K562 (cell line): ENCODE measurements around the gene ZNF837. TPM values are rescaled to one million over a fixed set of nuclear protein-coding genes. Genes with fewer than 3 reads are reported as not detected.

Experiments
- ATAC-seq: fragments of 200-7000 bp; cut with Tn5 transposase; 3 replicates; pipeline ENCODE4 v1.9.1; 2020; ENCODE audit warnings: moderate library complexity
- BruUV-seq: library from RNA; stranded (reverse); fragments of 400-500 nt; replicated peaks from 2 replicates; lab custom pipeline; 2021; lab: Mats Ljungman, UMichigan
- CTCF ChIA-PET: fragments of 300-600 bp; formaldehyde crosslinking; extraction: SDS; loops from one replicate; lab custom pipeline; 2021; ENCODE audit warnings: low intra/inter-chr PET ratio; lab: Yijun Ruan, JAX
- POLR2A ChIA-PET: fragments of 300-600, 350-650 bp; sonication (Branson Sonifier 250); formaldehyde crosslinking; extraction: SDS; loops from one replicate; lab custom pipeline; 2021; ENCODE audit warnings: antibody characterized with exemption, inconsistent platforms; lab: Yijun Ruan, JAX
- DNase-seq, 4 experiments: peaks; one replicate each; pipeline versions ENCODE4 v3.0.0 to v3.0.0-alpha.2; 2011 to 2018; ENCODE audit warnings: low spot score in 3 of 4, mixed read lengths in 3 of 4; ENCODE audit errors: extremely low read depth in 1 of 4
- FAIRE-seq: peaks from 2 replicates; lab custom pipeline; 2011; peaks lifted over from hg19 to GRCh38; lab: Jason Lieb, UNC
- H2AFZ ChIP-seq: 2 replicates; pipeline ENCODE4 v1.6.0; 2011; ENCODE audit warnings: low read depth, low read length, control low read depth, inconsistent platforms
- H3K27ac ChIP-seq: fragments of 200-600 bp; 3 replicates; pipeline ENCODE4 v1.8.0; 2011; ENCODE audit warnings: low read depth, mild to moderate bottlenecking, control low read depth, inconsistent platforms, low read length, moderate library complexity, mixed read lengths; ENCODE audit errors: extremely low read depth
- H3K27me3 ChIP-seq, 2 experiments: fragments of 300-600 bp in 1 of 2; 2 replicates in 1 of 2; 3 replicates in 1 of 2; pipeline versions ENCODE4 v1.6.0 to v1.8.0; 2011; ENCODE audit warnings: inconsistent platforms in 2 of 2, low read length in 2 of 2, mild to moderate bottlenecking in 1 of 2, mixed read lengths in 1 of 2, moderate library complexity in 1 of 2; ENCODE audit not compliant: control insufficient read depth in 2 of 2, insufficient read depth in 2 of 2
- H3K36me3 ChIP-seq: fragments of 300-600 bp; 3 replicates; pipeline ENCODE4 v1.8.0; 2011; ENCODE audit warnings: mild to moderate bottlenecking, low read length, inconsistent platforms; ENCODE audit not compliant: control insufficient read depth, insufficient read depth
- H3K4me1 ChIP-seq, 2 experiments: fragments of 200-600 bp in 1 of 2; replicated peaks in 1 of 2; 2 replicates in 1 of 2; 3 replicates in 1 of 2; pipeline versions ENCODE4 v1.5.1 to v1.8.0; 2011; ENCODE audit warnings: inconsistent platforms in 2 of 2, low read length in 2 of 2, mild to moderate bottlenecking in 1 of 2, mixed read lengths in 1 of 2, moderate library complexity in 1 of 2; ENCODE audit not compliant: control insufficient read depth in 2 of 2, insufficient read depth in 2 of 2
- H3K4me2 ChIP-seq: 2 replicates; pipeline ENCODE4 v1.6.1; 2011; ENCODE audit warnings: low read length, control low read depth, inconsistent platforms, mixed read lengths; ENCODE audit not compliant: insufficient read depth
- H3K4me3 ChIP-seq: fragments of 200-600 bp; sonication (generic), shearing (Covaris generic); 2 replicates; pipeline ENCODE4 v1.5.1; 2016; ENCODE audit warnings: control low read depth, inconsistent platforms
- H3K79me2 ChIP-seq: fragments of 200-600 bp; 3 replicates; pipeline ENCODE4 v1.8.0; 2011; ENCODE audit warnings: low read length, inconsistent platforms; ENCODE audit not compliant: control insufficient read depth, insufficient read depth
- H3K9ac ChIP-seq, 2 experiments: 2 replicates each; pipeline versions ENCODE4 v1.6.0 to v1.6.1; 2011; ENCODE audit warnings: low read depth in 2 of 2, low read length in 2 of 2, control low read depth in 1 of 2, inconsistent platforms in 1 of 2, mild to moderate bottlenecking in 1 of 2, mixed read lengths in 1 of 2; ENCODE audit not compliant: insufficient read depth in 1 of 2
- H3K9me1 ChIP-seq: one replicate; pipeline ENCODE4 v1.6.0; 2011; ENCODE audit warnings: inconsistent platforms, mild to moderate bottlenecking, low read length, moderate library complexity; ENCODE audit not compliant: control insufficient read depth, insufficient read depth
- H3K9me3 ChIP-seq: replicated peaks from 2 replicates; pipeline ENCODE4 v1.5.1; 2011; ENCODE audit warnings: low read depth, low read length, inconsistent platforms; ENCODE audit not compliant: control insufficient read depth, insufficient read depth
- H4K20me1 ChIP-seq: replicated peaks from 2 replicates; pipeline ENCODE4 v1.6.1; 2011; ENCODE audit warnings: low read length, inconsistent platforms, mixed read lengths; ENCODE audit not compliant: control insufficient read depth, insufficient read depth
- ATF1 ChIP-seq, 2 experiments: fragments of 450-650 bp in 1 of 2; IDR thresholded peaks; 2 replicates each; pipeline ENCODE4 v1.6.1; 2016; ENCODE audit warnings: missing compliant biosample characterization in 1 of 2, missing genetic modification characterization in 1 of 2
- BACH1 ChIP-seq: fragments of 200-800 bp; sonication (Bioruptor generic); IDR thresholded peaks from 2 replicates; pipeline ENCODE4 v1.6.1; 2016; ENCODE audit warnings: missing genetic modification characterization, missing compliant biosample characterization
- GTF2A2 ChIP-seq: IDR thresholded peaks from 2 replicates; pipeline ENCODE4 v1.6.1; 2016; ENCODE audit warnings: mild to moderate bottlenecking, missing genetic modification characterization, missing compliant biosample characterization
- HLTF ChIP-seq: fragments of 450-650 bp; IDR thresholded peaks from 2 replicates; pipeline ENCODE4 v1.6.1; 2016
- KAT8 ChIP-seq: fragments of 450-650 bp; IDR thresholded peaks from 2 replicates; pipeline ENCODE4 v1.6.1; 2016; ENCODE audit warnings: low read depth, mild to moderate bottlenecking
- MAFF ChIP-seq: IDR thresholded peaks from 2 replicates; pipeline ENCODE4 v1.6.1; 2012; ENCODE audit warnings: low read length, improper control_type of control experiment
- NR2C2 ChIP-seq, 2 experiments: fragments of 200-800 bp in 1 of 2; sonication (Bioruptor generic) in 1 of 2; sonication (generic) in 1 of 2; formaldehyde crosslinking in 1 of 2; IDR thresholded peaks; 2 replicates each; pipeline versions ENCODE4 v1.6.1 to v1.8.0; 2016 to 2022; ENCODE audit warnings: mild to moderate bottlenecking in 1 of 2, missing compliant biosample characterization in 1 of 2, missing genetic modification characterization in 1 of 2, missing genetic modification reagents in 1 of 2
- PTBP1 ChIP-seq: fragments of 200-400 bp; formaldehyde crosslinking; IDR thresholded peaks from 2 replicates; pipeline ENCODE4 v1.6.1; 2017; ENCODE audit warnings: low read depth, low read length
- SAP30 ChIP-seq: fragments of 200-600 bp; sonication (generic); IDR thresholded peaks from 2 replicates; pipeline ENCODE4 v1.6.1; 2012; ENCODE audit warnings: borderline replicate concordance, low read depth, mild to moderate bottlenecking, moderate library complexity, low read length, control low read depth, inconsistent platforms; ENCODE audit not compliant: insufficient read depth, poor library complexity, severe bottlenecking
- ZNF57 ChIP-seq: fragments of 450-650 bp; formaldehyde crosslinking; IDR thresholded peaks from 2 replicates; pipeline ENCODE4 v1.4.0; 2020; ENCODE audit warnings: mild to moderate bottlenecking, moderate library complexity
- WGBS: fragments of 100-300 bp; shearing (Covaris generic); methylation state at CpG from one replicate; pipeline ENCODE4 v1.1.6; 2016; ENCODE audit warnings: low coverage, mixed read lengths; ENCODE audit not compliant: insufficient coverage; ENCODE audit errors: missing lambda C conversion rate; 5-methylcytosine and 5-hydroxymethylcytosine counted together
- in situ Hi-C: fragments of 300-500 bp; cut with MboI; formaldehyde crosslinking; loops from 4 replicates; pipeline ENCODE4 v1.15.0; 2018; ENCODE audit warnings: inconsistent platforms, mixed read lengths
- intact Hi-C: fragments of 100-400 bp; cut with micrococcal nuclease; formaldehyde crosslinking; loops from 2 replicates; pipeline ENCODE4 v1.14.2; 2022
- polyA plus RNA-seq, 8 experiments: library from polyadenylated mRNA; depleted of rRNA in 4 of 8; stranded (reverse) in 5 of 8; unstranded in 3 of 8; fragments of >200 nt; fragmentation: Nextera tagmentation in 2 of 8; fragmentation: Illumina TruSeq in 1 of 8; extraction: Ambion mirVana in 2 of 8; extraction: Trizol in 1 of 8; gene quantifications; 2 replicates each; pipeline versions ENCODE4 v1.2.1 to v1.2.3, GENCODE V29; 2011 to 2014; ENCODE audit warnings: inconsistent platforms in 1 of 8, missing spikeins in 1 of 8
- total RNA-seq, 7 experiments: library from RNA; depleted of rRNA in 6 of 7; stranded (reverse); fragments of >200 nt in 6 of 7; fragmentation: Illumina TruSeq in 2 of 7; extraction: Trizol in 2 of 7; gene quantifications; 2 replicates each; pipeline versions ENCODE4 v1.2.1 to v1.2.3, GENCODE V29; 2011 to 2021; ENCODE audit warnings: low replicate concordance in 1 of 7
- TF ChIP-seq, protein P1 (sequence below), 2 experiments: IDR thresholded peaks in 1 of 2; conservative IDR thresholded peaks in 1 of 2; 2 replicates each; pipeline ENCODE4 v1.6.1; 2016; ENCODE audit warnings: low read depth in 2 of 2, mild to moderate bottlenecking in 1 of 2, missing compliant biosample characterization in 1 of 2, missing genetic modification characterization in 1 of 2, moderate library complexity in 1 of 2
- TF ChIP-seq, protein P2 (sequence below), 3 experiments: fragments of 200-800 bp in 1 of 3; fragments of 250-450 bp in 1 of 3; fragments of 450-650 bp in 1 of 3; sonication (Bioruptor Pico) in 1 of 3; sonication (Bioruptor generic) in 1 of 3; formaldehyde crosslinking in 1 of 3; IDR thresholded peaks; 2 replicates each; pipeline versions ENCODE4 v1.6.1 to v1.8.0; 2016 to 2022; ENCODE audit warnings: mild to moderate bottlenecking in 2 of 3, missing genetic modification characterization in 2 of 3, missing compliant biosample characterization in 1 of 3, moderate library complexity in 1 of 3

Gene ZNF837
- total and polyA plus RNA-seq, 9 of the 15 experiments (the other 6 are each of a cell fraction or from before 2014, with no cell fraction given): 0.11 to 2.1 (median 0.57) TPM; not detected in 4

DNA sequence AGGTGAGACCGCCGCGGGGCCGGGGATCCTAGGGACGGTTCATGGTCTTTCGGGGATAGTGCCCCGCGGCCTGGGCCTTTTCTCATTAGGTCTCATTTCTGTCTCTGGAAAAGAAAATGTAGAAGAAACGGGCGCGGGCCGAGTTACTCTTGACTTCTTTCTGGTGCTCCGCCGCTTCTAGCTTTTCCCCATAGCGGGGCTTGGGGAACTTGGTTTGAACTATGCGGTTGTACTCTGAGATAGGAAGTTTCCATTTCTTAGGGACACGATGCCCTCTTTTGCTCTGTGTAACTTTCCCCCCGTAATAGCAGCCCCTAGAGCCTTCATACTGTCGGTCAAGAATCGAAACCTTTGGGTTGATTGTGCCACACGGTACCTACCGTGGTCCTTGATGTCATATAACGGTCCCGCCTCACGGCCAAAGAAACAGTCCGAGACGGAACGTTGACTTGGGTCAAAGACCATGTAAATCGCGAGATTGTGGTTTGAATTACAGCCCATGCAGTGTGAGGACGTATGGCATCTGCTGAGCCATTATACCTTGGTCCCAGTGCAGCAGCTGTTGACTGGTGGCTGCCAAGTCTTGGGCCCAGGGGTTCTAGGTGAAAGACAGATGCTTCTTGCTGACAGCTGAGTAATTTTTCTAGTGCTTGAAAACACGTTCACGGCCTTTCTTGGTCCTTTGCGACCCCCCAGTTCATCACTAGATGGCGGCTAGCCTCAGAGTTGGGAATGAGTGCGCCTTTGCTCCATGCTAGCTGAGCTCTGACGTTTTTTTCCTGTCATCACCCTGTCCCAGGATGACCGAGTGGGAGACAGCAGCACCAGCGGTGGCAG lies 6.7 kb upstream of the ZNF837 start:
- intact Hi-C loops (loop anchor here (5.0 kb wide), 1 partner anchor 205 kb away; the partner anchor contains the start of gene ZNF274), in situ Hi-C loops (no loop called here)
- H4K20me1 ChIP-seq: peaks cover 13% of the 10 kb centered on the region
- H3K9me3 ChIP-seq: no peaks in the 10 kb centered on the region
- peak overlapping the region; percentile 92 for H3K4me3 ChIP-seq
- H3K27ac ChIP-seq: peak overlapping the region; percentile 93
- H3K9ac ChIP-seq: peak overlapping the region; percentile 98 to 99
- FAIRE-seq (peak; percentile 65), DNase-seq (peak in 1 of 4 experiments; percentile 59), ATAC-seq (peak; percentile 6)
- BruUV-seq: TSS peak; percentile 69
- under 1% methylated on average over 38 of the region's 39 CpGs for WGBS
- POLR2A ChIA-PET: interaction anchor here (0.6 to 2.0 kb wide), 13 partner anchors 10 to 193 kb away, joined by 3 to 8 read pairs (median 3); partner anchors contain the start of genes ZNF497, ZNF584 and ZSCAN22
- H3K27me3 ChIP-seq: no peaks in the 10 kb centered on the region
- peaks cover 49% of the 10 kb centered on the region for H3K36me3 ChIP-seq
- CTCF ChIA-PET: no interaction called here
- H3K4me2 ChIP-seq: peak overlapping the region; percentile 100
- no peaks in the 10 kb centered on the region for H3K9me1 ChIP-seq
- H3K4me1 ChIP-seq: peaks cover 25 to 34% of the 10 kb centered on the region in 2 experiments
- peaks cover 71% of the 10 kb centered on the region for H3K79me2 ChIP-seq
- no peak overlapping the region; the same call in 1 of the 2 replicates for H2AFZ ChIP-seq
- TF ChIP-seq NR2C2 (CRISPR knock-in tag; IDR thresholded peaks at IDR 0.05) (no peak), NR2C2 (tag; IDR thresholded peaks at IDR 0.05) (peak; percentile 92), ZNF57 (no peak), MAFF (no peak), PTBP1 (0 out of 2 replicates have a peak, but pooled peaks have one; percentile 78), GTF2A2 (0 out of 2 replicates have a peak, but pooled peaks have one; percentile 71), SAP30 (peak; percentile 10), ATF1 (CRISPR knock-in tag; IDR thresholded peaks at IDR 0.05) (no peak), ATF1 (tag; IDR thresholded peaks at IDR 0.05) (peak; percentile 80), KAT8 (no peak), HLTF (0 out of 2 replicates have a peak, but pooled peaks have one; percentile 12), BACH1 (tag) (no peak; the same call in 1 of the 2 replicates)
- TF ChIP-seq, protein P1, sequence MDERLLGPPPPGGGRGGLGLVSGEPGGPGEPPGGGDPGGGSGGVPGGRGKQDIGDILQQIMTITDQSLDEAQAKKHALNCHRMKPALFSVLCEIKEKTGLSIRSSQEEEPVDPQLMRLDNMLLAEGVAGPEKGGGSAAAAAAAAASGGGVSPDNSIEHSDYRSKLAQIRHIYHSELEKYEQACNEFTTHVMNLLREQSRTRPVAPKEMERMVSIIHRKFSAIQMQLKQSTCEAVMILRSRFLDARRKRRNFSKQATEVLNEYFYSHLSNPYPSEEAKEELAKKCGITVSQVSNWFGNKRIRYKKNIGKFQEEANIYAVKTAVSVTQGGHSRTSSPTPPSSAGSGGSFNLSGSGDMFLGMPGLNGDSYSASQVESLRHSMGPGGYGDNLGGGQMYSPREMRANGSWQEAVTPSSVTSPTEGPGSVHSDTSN (CRISPR knock-in tag; IDR thresholded peaks at IDR 0.05; ENCODE audit: low read depth): no peak
- TF ChIP-seq, protein P1 (tag; conservative IDR thresholded peaks at IDR 0.05; ENCODE audit: low read depth): 0 out of 2 replicates have a peak, but pooled peaks have one; percentile 32
- TF ChIP-seq, protein P2, sequence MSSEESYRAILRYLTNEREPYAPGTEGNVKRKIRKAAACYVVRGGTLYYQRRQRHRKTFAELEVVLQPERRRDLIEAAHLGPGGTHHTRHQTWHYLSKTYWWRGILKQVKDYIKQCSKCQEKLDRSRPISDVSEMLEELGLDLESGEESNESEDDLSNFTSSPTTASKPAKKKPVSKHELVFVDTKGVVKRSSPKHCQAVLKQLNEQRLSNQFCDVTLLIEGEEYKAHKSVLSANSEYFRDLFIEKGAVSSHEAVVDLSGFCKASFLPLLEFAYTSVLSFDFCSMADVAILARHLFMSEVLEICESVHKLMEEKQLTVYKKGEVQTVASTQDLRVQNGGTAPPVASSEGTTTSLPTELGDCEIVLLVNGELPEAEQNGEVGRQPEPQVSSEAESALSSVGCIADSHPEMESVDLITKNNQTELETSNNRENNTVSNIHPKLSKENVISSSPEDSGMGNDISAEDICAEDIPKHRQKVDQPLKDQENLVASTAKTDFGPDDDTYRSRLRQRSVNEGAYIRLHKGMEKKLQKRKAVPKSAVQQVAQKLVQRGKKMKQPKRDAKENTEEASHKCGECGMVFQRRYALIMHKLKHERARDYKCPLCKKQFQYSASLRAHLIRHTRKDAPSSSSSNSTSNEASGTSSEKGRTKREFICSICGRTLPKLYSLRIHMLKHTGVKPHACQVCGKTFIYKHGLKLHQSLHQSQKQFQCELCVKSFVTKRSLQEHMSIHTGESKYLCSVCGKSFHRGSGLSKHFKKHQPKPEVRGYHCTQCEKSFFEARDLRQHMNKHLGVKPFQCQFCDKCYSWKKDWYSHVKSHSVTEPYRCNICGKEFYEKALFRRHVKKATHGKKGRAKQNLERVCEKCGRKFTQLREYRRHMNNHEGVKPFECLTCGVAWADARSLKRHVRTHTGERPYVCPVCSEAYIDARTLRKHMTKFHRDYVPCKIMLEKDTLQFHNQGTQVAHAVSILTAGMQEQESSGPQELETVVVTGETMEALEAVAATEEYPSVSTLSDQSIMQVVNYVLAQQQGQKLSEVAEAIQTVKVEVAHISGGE (CRISPR knock-in tag; IDR thresholded peaks at IDR 0.05): peak in 1 of 3 experiments; percentile 36; a peak in 1 of 6 replicates
